Fibroblast of the aortic adventitia (primary cell): ENCODE results near the gene BUB1B. TPM values are rescaled to one million over a fixed set of nuclear protein-coding genes. Genes with fewer than 3 reads are reported as not detected.
A peak's percentile ranks its signal among the peaks of the same experiment; 100 is the strongest.

Experiments
- DNase-seq: peaks from one replicate; pipeline ENCODE4 v3.0.0-alpha.2; 2010; ENCODE audit warnings: low read depth
- H3K4me3 ChIP-seq: 2 replicates; pipeline ENCODE4 v1.5.1; 2011; ENCODE audit warnings: low read depth, mild to moderate bottlenecking, control low read depth, low read length, moderate library complexity
- total RNA-seq: library from RNA; depleted of rRNA; stranded (reverse); fragments of >200 nt; gene quantifications from 2 replicates; pipeline ENCODE4 v1.2.3, GENCODE V29; 2012; ENCODE audit warnings: low replicate concordance
- TF ChIP-seq, protein P1 (sequence below): IDR thresholded peaks from 2 replicates; pipeline ENCODE4 v1.5.1; 2011; ENCODE audit warnings: mild to moderate bottlenecking, low read length, control low read depth, inconsistent platforms; ENCODE audit not compliant: insufficient read depth

The BUB1B gene
- total RNA-seq, 1 donor: 35.2 TPM

DNA sequence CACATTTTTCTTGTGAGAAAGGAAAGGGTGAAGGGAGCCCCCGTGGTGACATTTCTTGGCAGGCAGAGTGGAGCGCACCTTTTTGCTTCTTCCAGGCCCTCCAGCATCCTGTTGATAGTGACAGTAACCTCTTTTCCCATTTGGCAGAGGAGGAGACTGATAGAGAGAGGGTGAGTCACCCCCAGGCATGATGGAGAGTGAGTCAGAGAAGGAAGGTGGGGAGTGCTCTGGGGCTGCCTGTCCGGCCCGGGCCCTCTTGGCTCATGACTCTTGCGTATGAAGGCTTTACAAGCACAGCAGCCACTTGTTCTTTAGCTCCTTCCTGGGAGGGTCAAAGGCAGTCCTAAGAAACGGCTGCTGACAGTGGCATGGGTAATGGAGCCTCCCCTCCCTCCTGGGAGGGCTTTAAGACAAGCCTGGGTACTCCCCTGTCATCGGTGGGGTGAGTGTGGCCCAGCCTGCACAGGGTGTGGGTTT lies 106.0 kb downstream of the BUB1B start:
- DNase-seq: peak; percentile 92
- no peak overlapping the region for H3K4me3 ChIP-seq
- TF ChIP-seq, protein P1, sequence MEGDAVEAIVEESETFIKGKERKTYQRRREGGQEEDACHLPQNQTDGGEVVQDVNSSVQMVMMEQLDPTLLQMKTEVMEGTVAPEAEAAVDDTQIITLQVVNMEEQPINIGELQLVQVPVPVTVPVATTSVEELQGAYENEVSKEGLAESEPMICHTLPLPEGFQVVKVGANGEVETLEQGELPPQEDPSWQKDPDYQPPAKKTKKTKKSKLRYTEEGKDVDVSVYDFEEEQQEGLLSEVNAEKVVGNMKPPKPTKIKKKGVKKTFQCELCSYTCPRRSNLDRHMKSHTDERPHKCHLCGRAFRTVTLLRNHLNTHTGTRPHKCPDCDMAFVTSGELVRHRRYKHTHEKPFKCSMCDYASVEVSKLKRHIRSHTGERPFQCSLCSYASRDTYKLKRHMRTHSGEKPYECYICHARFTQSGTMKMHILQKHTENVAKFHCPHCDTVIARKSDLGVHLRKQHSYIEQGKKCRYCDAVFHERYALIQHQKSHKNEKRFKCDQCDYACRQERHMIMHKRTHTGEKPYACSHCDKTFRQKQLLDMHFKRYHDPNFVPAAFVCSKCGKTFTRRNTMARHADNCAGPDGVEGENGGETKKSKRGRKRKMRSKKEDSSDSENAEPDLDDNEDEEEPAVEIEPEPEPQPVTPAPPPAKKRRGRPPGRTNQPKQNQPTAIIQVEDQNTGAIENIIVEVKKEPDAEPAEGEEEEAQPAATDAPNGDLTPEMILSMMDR: no peak

DNA sequence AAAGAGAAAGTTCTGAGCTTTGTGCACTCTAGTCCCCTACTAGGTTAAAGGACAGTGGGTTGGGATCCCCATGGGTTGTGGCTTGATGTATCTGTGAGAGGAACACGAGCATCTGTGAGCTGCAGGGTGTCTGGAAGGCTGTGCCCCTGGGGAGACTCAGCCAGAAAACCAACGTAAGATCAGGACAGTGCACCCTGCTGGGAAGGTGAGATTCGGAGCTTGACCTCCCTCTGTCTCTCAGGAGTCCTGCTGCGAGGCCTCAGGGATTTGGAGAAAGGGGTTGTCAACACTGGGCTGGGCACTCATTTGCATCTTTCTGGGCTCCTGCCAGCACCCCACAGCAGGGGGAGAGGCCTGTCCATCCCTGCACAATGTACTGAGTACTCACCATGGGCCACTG lies 106.8 kb downstream of the BUB1B start:
- TF ChIP-seq, protein P1: no peak
- no peak for DNase-seq
- no peak overlapping the region for H3K4me3 ChIP-seq

DNA sequence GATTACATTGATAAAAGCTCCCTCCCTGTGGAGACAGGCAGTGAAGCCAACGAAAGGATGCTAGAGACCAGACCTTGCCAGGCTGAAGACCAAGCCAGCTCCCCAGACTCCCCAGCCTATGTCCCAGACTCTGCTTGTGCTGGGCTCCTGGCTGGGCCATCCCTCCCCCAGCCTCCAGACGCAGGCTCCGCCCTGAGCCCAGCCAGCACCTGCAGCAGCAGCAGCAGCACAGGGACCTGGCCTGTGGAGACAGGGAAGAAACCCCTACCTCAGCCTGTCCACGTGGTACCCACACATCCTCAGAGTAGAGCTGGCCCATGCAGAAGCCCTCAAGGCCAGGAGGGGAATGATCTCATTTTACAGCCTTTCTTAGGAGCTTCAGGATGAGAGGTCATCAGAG lies 108.7 kb downstream of the BUB1B start:
- TF ChIP-seq, protein P1: no peak
- no peak overlapping the region for H3K4me3 ChIP-seq

DNA sequence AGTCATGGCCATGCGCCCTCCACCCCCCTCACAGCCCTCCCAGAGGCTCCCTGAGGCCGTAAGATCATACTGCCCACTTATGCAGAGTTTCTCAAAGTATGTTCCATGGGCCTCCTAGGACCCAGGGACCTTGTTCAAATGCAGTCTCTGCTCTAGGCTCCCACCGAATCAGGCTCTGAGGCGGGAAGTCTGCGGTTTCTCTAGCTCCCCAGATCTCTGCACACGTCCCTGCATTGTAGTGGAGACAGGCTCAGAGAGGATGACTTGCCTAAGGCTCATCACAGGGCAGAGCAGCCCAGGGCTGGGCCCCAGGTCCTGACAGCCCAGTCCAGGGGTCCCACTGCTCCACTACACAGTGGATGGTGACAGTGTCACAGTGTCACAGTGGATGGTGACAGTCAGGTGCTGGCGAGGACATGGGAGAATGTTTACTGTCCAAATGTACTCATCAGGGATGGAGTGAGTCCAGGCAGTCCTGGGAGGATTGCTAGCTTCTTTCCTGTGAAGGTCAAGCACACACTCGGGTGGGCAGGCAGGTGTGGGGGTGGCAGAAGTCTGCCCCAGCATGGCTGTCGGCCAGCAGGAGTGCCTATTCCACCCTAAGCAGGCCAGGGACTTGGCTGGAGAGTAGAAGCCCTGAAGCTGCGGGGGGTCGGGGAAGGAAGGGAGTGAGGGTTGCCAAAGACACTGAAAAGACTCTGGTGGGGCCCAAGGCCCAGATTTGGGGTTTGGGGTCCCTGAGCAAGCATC lies 109.6 kb downstream of the BUB1B start:
- peak; percentile 27 for DNase-seq
- TF ChIP-seq, protein P1: no peak
- no peak overlapping the region for H3K4me3 ChIP-seq

More for the DNA sequence above, 108.7 kb downstream of the BUB1B start:
- no peak for DNase-seq

Other genes starting within 250 kb of the BUB1B start
- gene GPR176, start 240.8 kb upstream of the BUB1B start, total RNA-seq: 49.7 and 160 TPM in 2 replicates
- gene EIF2AK4, start 227.0 kb upstream of the BUB1B start, total RNA-seq: 46.5 and 61.1 TPM in 2 replicates
- gene SRP14, start 121.9 kb upstream of the BUB1B start, total RNA-seq: 135 and 204 TPM in 2 replicates
- 2.3 and 10.6 TPM in 2 replicates for gene BMF, start 52.2 kb upstream of the BUB1B start, total RNA-seq
- 0.09 TPM in 1 of 2 replicates, not detected in the other for gene PAK6, start 78.0 kb downstream of the BUB1B start, total RNA-seq
- gene ANKRD63, start 122.0 kb downstream of the BUB1B start, total RNA-seq: not detected in 2 replicates
- 0.27 TPM in 1 of 2 replicates, not detected in the other for gene PLCB2, start 146.9 kb downstream of the BUB1B start, total RNA-seq
- gene INAFM2, start 162.6 kb downstream of the BUB1B start, total RNA-seq: 8.1 and 8.9 TPM in 2 replicates
- gene CCDC9B, start 179.9 kb downstream of the BUB1B start, total RNA-seq: 6.7 and 16.2 TPM in 2 replicates
- gene PHGR1, start 190.0 kb downstream of the BUB1B start, total RNA-seq: not detected in 2 replicates
- gene DISP2, start 197.2 kb downstream of the BUB1B start, total RNA-seq: 0.08 and 0.36 TPM in 2 replicates
- gene KNSTRN, start 221.7 kb downstream of the BUB1B start, total RNA-seq: 24.5 and 44.1 TPM in 2 replicates
- 21.9 and 33.6 TPM in 2 replicates for gene IVD, start 244.7 kb downstream of the BUB1B start, total RNA-seq